ENCODE measurements around the gene AGBL2.

DNA sequence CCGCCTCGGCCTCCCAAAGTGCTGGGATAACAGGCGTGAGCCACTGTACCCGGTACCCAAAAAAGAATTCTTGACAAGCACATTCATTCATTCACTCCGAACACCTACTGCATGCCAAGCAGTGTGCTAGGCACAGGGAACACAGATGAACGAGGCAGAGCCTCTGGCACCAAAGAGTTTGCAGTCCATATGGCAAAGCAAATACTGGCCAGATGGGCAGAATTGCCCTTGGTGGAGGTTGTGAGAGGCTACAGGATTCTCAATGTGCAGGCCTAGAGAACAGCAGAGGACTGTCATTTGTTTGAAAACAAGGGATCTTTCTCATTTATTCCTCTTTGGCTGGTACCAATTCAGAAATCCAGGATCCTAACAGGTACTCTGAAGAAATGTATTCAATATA, 45.3 kb downstream of the AGBL2 start:
- TF ChIP-seq POLR2A (IDR thresholded peaks at IDR 0.05) (no peak), CTCF (IDR thresholded peaks at IDR 0.05) (no peak), POLR2AphosphoS5 (IDR thresholded peaks at IDR 0.05) (no peak)
